T-helper 1 cell treated with Interleukin-12 subunit alpha and Interleukin-12 subunit beta and Interleukin-4 antibody, amounts not matched to agents 30 μg/mL and 1 μg/mL, for 36 hours (primary cell): ENCODE measurements around the gene DYNLT2B.
"Not testable (repeated sequence)": the region's sequence is repeated elsewhere in the genome, so short reads cannot be mapped to it uniquely, and the experiment has no call there.

Experiments
- H3K27ac Mint-ChIP-seq: one replicate; pipeline ENCODE4 v1.8.0; 2021; ENCODE audit warnings: mild to moderate bottlenecking, mixed read lengths
- H3K27me3 Mint-ChIP-seq: one replicate; pipeline ENCODE4 v1.8.0; 2021; ENCODE audit warnings: low read depth, mixed read lengths
- H3K36me3 Mint-ChIP-seq: one replicate; pipeline ENCODE4 v1.8.0; 2021; ENCODE audit warnings: low read depth, mixed read lengths
- H3K4me1 Mint-ChIP-seq: one replicate; pipeline ENCODE4 v1.8.0; 2021; ENCODE audit warnings: low read depth, mixed read lengths
- H3K4me3 Mint-ChIP-seq: one replicate; pipeline ENCODE4 v1.8.0; 2021; ENCODE audit warnings: mild to moderate bottlenecking, moderate library complexity, mixed read lengths
- H3K9me3 Mint-ChIP-seq: one replicate; pipeline ENCODE4 v1.8.0; 2021; ENCODE audit warnings: mixed read lengths

DYNLT2B gene

GRCh38 chr3:196314597-196314996, 3.4 kb downstream of the DYNLT2B start:
- Mint-ChIP-seq H3K36me3 (peaks cover 6% of the 10 kb centered on the region), H3K27me3 (no peaks in the 10 kb centered on the region), H3K4me1 (peaks cover 12% of the 10 kb centered on the region), H3K27ac (no peak overlapping the region), H3K4me3 (no peak overlapping the region), H3K9me3 (no peaks in the 10 kb centered on the region)

GRCh38 chr3:196314086-196314485, 4.0 kb downstream of the DYNLT2B start:
- H3K27me3 Mint-ChIP-seq, H3K36me3 Mint-ChIP-seq, H3K4me3 Mint-ChIP-seq, H3K27ac Mint-ChIP-seq, H3K4me1 Mint-ChIP-seq, H3K9me3 Mint-ChIP-seq: not testable (repeated sequence)

GRCh38 chr3:196302960-196303359, 15.1 kb downstream of the DYNLT2B start:
- not testable (repeated sequence) for H3K4me1 Mint-ChIP-seq, H3K27me3 Mint-ChIP-seq, H3K9me3 Mint-ChIP-seq, H3K27ac Mint-ChIP-seq, H3K4me3 Mint-ChIP-seq
- H3K36me3 Mint-ChIP-seq: peaks cover 19% of the 10 kb centered on the region

GRCh38 chr3:196302551-196302950, 15.5 kb downstream of the DYNLT2B start:
- not testable (repeated sequence) for H3K4me1 Mint-ChIP-seq, H3K9me3 Mint-ChIP-seq, H3K27ac Mint-ChIP-seq, H3K4me3 Mint-ChIP-seq, H3K27me3 Mint-ChIP-seq
- H3K36me3 Mint-ChIP-seq: peaks cover 21% of the 10 kb centered on the region

GRCh38 chr3:196298521-196298920, 19.5 kb downstream of the DYNLT2B start:
- H3K27ac Mint-ChIP-seq: no peak overlapping the region
- H3K27me3 Mint-ChIP-seq: no peaks in the 10 kb centered on the region
- H3K36me3 Mint-ChIP-seq: peaks cover 22% of the 10 kb centered on the region
- H3K4me1 Mint-ChIP-seq: peaks cover 3% of the 10 kb centered on the region
- no peak overlapping the region for H3K4me3 Mint-ChIP-seq
- no peaks in the 10 kb centered on the region for H3K9me3 Mint-ChIP-seq

GRCh38 chr3:196292286-196292923, 25.6 kb downstream of the DYNLT2B start:
- peaks cover 4% of the 10 kb centered on the region for H3K4me1 Mint-ChIP-seq
- no peaks in the 10 kb centered on the region for H3K27me3 Mint-ChIP-seq
- no peak overlapping the region for H3K4me3 Mint-ChIP-seq
- H3K9me3 Mint-ChIP-seq: no peaks in the 10 kb centered on the region
- peaks cover 7% of the 10 kb centered on the region for H3K36me3 Mint-ChIP-seq
- H3K27ac Mint-ChIP-seq: no peak overlapping the region

- Mint-ChIP-seq H3K36me3 (peaks cover 15% of the 10 kb centered on the region), H3K4me3 (peak overlapping the region; percentile 100), H3K4me1 (peaks cover 37% of the 10 kb centered on the region), H3K9me3 (no peaks in the 10 kb centered on the region), H3K27me3 (no peaks in the 10 kb centered on the region), H3K27ac (peak overlapping the region; percentile 98)
Observed at GRCh38 chr3:196288141-196288460, 29.9 kb downstream of the DYNLT2B start.

- peak within 1 kb of the TSS; percentile 98 for H3K27ac Mint-ChIP-seq
- peaks cover 15% of the 10 kb centered on the region for H3K36me3 Mint-ChIP-seq
- H3K4me3 Mint-ChIP-seq: peak within 1 kb of the TSS; percentile 100
- no peaks in the 10 kb centered on the region for H3K9me3 Mint-ChIP-seq
- H3K27me3 Mint-ChIP-seq: no peaks in the 10 kb centered on the region
- H3K4me1 Mint-ChIP-seq: peaks cover 40% of the 10 kb centered on the region
Observed at GRCh38 chr3:196287440-196288140, 30.4 kb downstream of the DYNLT2B start, which contains the start of gene PCYT1A. Gene PCYT1A, minus strand, starts transcription at chr3:196287726. Its CDS starts 17,195 bp downstream, at chr3:196270531.

GRCh38 chr3:196287090-196287439, 31.0 kb downstream of the DYNLT2B start:
- Mint-ChIP-seq H3K4me1 (peaks cover 42% of the 10 kb centered on the region), H3K27ac (peak overlapping the region; percentile 98), H3K36me3 (peaks cover 15% of the 10 kb centered on the region), H3K27me3 (no peaks in the 10 kb centered on the region), H3K9me3 (no peaks in the 10 kb centered on the region), H3K4me3 (peak overlapping the region; percentile 100)

- peaks cover 61% of the 10 kb centered on the region for H3K4me1 Mint-ChIP-seq
- H3K9me3 Mint-ChIP-seq: no peaks in the 10 kb centered on the region
- peaks cover 16% of the 10 kb centered on the region for H3K36me3 Mint-ChIP-seq
- H3K27me3 Mint-ChIP-seq: no peaks in the 10 kb centered on the region
- H3K27ac Mint-ChIP-seq: no peak overlapping the region
- peak overlapping the region; percentile 0 for H3K4me3 Mint-ChIP-seq
Observed at GRCh38 chr3:196284396-196284795, 33.6 kb downstream of the DYNLT2B start.

- no peak overlapping the region for H3K4me3 Mint-ChIP-seq
- peak overlapping the region; percentile 3 for H3K27ac Mint-ChIP-seq
- no peaks in the 10 kb centered on the region for H3K27me3 Mint-ChIP-seq
Observed at GRCh38 chr3:196281962-196282361, 36.1 kb downstream of the DYNLT2B start.

GRCh38 chr3:196280689-196281440, 37.2 kb downstream of the DYNLT2B start:
- Mint-ChIP-seq H3K27ac (peak overlapping the region; percentile 66), H3K27me3 (no peaks in the 10 kb centered on the region), H3K4me1 (peaks cover 61% of the 10 kb centered on the region), H3K36me3 (peaks cover 17% of the 10 kb centered on the region), H3K4me3 (peak overlapping the region; percentile 39), H3K9me3 (no peaks in the 10 kb centered on the region)

More at GRCh38 chr3:196281962-196282361, 36.1 kb downstream of the DYNLT2B start:
- Mint-ChIP-seq H3K9me3 (no peaks in the 10 kb centered on the region), H3K4me1 (peaks cover 70% of the 10 kb centered on the region), H3K36me3 (peaks cover 17% of the 10 kb centered on the region)

- Mint-ChIP-seq H3K4me1 (peaks cover 51% of the 10 kb centered on the region), H3K36me3 (peaks cover 39% of the 10 kb centered on the region), H3K27me3 (no peaks in the 10 kb centered on the region), H3K9me3 (no peaks in the 10 kb centered on the region), H3K4me3 (peak overlapping the region; percentile 68), H3K27ac (peak overlapping the region; percentile 94)
Observed at GRCh38 chr3:196275126-196275525, 42.9 kb downstream of the DYNLT2B start.

- Mint-ChIP-seq H3K4me3 (peak overlapping the region; percentile 68), H3K9me3 (no peaks in the 10 kb centered on the region), H3K27me3 (no peaks in the 10 kb centered on the region), H3K27ac (peak overlapping the region; percentile 94), H3K4me1 (peaks cover 50% of the 10 kb centered on the region), H3K36me3 (peaks cover 42% of the 10 kb centered on the region)
Observed at GRCh38 chr3:196274585-196274984, 43.5 kb downstream of the DYNLT2B start.

GRCh38 chr3:196273655-196274054, 44.4 kb downstream of the DYNLT2B start:
- Mint-ChIP-seq H3K27ac (peak overlapping the region; percentile 94), H3K4me3 (peak overlapping the region; percentile 16), H3K9me3 (no peaks in the 10 kb centered on the region), H3K36me3 (peaks cover 44% of the 10 kb centered on the region), H3K27me3 (no peaks in the 10 kb centered on the region), H3K4me1 (peaks cover 53% of the 10 kb centered on the region)
